Panc1 (cell line): ENCODE measurements around the gene TTLL5. TPM values are rescaled to one million over a fixed set of nuclear protein-coding genes. Genes with fewer than 3 reads are reported as not detected.

ENCODE experiments used
- ATAC-seq: fragments of 200-7000 bp; cut with Tn5 transposase; 2 replicates; pipeline ENCODE4 v1.9.1; 2020; ENCODE audit warnings: mild to moderate bottlenecking, moderate library complexity
- BruUV-seq: library from RNA; stranded (reverse); fragments of 400-500 nt; replicated peaks from 2 replicates; lab custom pipeline; 2021; lab: Mats Ljungman, UMichigan
- CTCF ChIA-PET: fragments of 300-600 bp; sonication (Branson Sonifier 250); formaldehyde crosslinking; loops from one replicate; lab custom pipeline; 2022; ENCODE audit warnings: antibody characterized with exemption; lab: Charles Lee
- POLR2A ChIA-PET: fragments of 300-600 bp; sonication (Branson Sonifier 250); formaldehyde crosslinking; loops from one replicate; lab custom pipeline; 2022; ENCODE audit warnings: antibody characterized with exemption; lab: Charles Lee
- DNase-seq: peaks from one replicate; pipeline ENCODE4 v3.0.0-alpha.2; 2010; ENCODE audit warnings: low read depth, low spot score
- H3K27ac ChIP-seq: 2 replicates; pipeline ENCODE4 v1.5.1; 2011; ENCODE audit warnings: mild to moderate bottlenecking, low read length, inconsistent platforms
- H3K27me3 ChIP-seq: fragments of 200-500 bp; sonication (Bioruptor generic); 2 replicates; pipeline ENCODE4 v1.6.0; 2014; ENCODE audit warnings: low read length, inconsistent platforms; ENCODE audit not compliant: control insufficient read depth, insufficient read depth
- H3K36me3 ChIP-seq: fragments of 200-500 bp; sonication (Bioruptor generic); 2 replicates; pipeline ENCODE4 v1.5.1; 2014; ENCODE audit warnings: inconsistent platforms, mild to moderate bottlenecking, low read length, moderate library complexity; ENCODE audit not compliant: control insufficient read depth, insufficient read depth
- H3K4me1 ChIP-seq: 2 replicates; pipeline ENCODE4 v1.5.1; 2011; ENCODE audit warnings: inconsistent platforms, mild to moderate bottlenecking, low read length, moderate library complexity; ENCODE audit not compliant: control insufficient read depth, insufficient read depth
- H3K4me3 ChIP-seq, 2 experiments: 2 replicates each; pipeline ENCODE4 v1.5.1; 2011 to 2012; ENCODE audit warnings: low read depth in 2 of 2, low read length in 2 of 2, mild to moderate bottlenecking in 2 of 2, inconsistent platforms in 1 of 2, moderate library complexity in 1 of 2
- H3K9me3 ChIP-seq: fragments of 200-500 bp; sonication (Bioruptor generic); 2 replicates; pipeline ENCODE4 v1.5.1; 2014; ENCODE audit warnings: low read depth, mild to moderate bottlenecking, inconsistent platforms, low read length, moderate library complexity; ENCODE audit not compliant: control insufficient read depth, insufficient read depth
- POLR2AphosphoS5 ChIP-seq: IDR thresholded peaks from 2 replicates; pipeline ENCODE4 v1.6.1; 2012; ENCODE audit warnings: mild to moderate bottlenecking, low read depth, low read length, moderate library complexity
- REST ChIP-seq, 2 experiments: IDR thresholded peaks; 2 replicates each; pipeline ENCODE4 v1.6.1; 2011 to 2012; ENCODE audit warnings: low read depth in 2 of 2, control low read depth in 1 of 2, low read length in 1 of 2, mild to moderate bottlenecking in 1 of 2, moderate library complexity in 1 of 2; ENCODE audit not compliant: insufficient read depth in 1 of 2
- SIN3A ChIP-seq: IDR thresholded peaks from 2 replicates; pipeline ENCODE4 v1.6.1; 2012; ENCODE audit warnings: low read depth, mild to moderate bottlenecking, low read length, moderate library complexity, borderline replicate concordance; ENCODE audit not compliant: insufficient read depth
- TCF7L2 ChIP-seq: IDR thresholded peaks from 2 replicates; pipeline ENCODE4 v1.6.1; 2011; ENCODE audit warnings: mild to moderate bottlenecking, low read depth, low read length, inconsistent platforms
- in situ Hi-C: cut with HindIII; loops from 2 replicates; pipeline ENCODE4 v1.10.0; 2016; ENCODE audit warnings: low sequenced_read_pairs, low pct_unique_long_range_greater_than_20kb
- intact Hi-C: fragments of 100-400 bp; cut with micrococcal nuclease; formaldehyde crosslinking; loops from one replicate; pipeline ENCODE4 v1.10.0; 2022; ENCODE audit not compliant: unreplicated experiment
- total RNA-seq: library from RNA; stranded (reverse); gene quantifications from one replicate; pipeline ENCODE4 v1.2.1, GENCODE V29; 2021; ENCODE audit not compliant: unreplicated experiment
- TF ChIP-seq, protein P1 (sequence below): fragments of 450-650 bp; IDR thresholded peaks from 2 replicates; pipeline ENCODE4 v1.5.1; 2017; ENCODE audit warnings: mild to moderate bottlenecking

The TTLL5 gene
- total RNA-seq, 1 experiment from 2014 or later: 23.5 TPM

- in situ Hi-C loops: no loop called here
- Histone ChIP-seq H3K27me3 (no peaks in the 10 kb centered on the region), H3K4me3 (no peak overlapping the region), H3K4me1 (no peaks in the 10 kb centered on the region), H3K9me3 (no peaks in the 10 kb centered on the region), H3K27ac (no peak overlapping the region), H3K36me3 (no peaks in the 10 kb centered on the region; the same call in 1 of the 2 replicates)
- POLR2A ChIA-PET: no interaction called here
- no TSS peak for BruUV-seq
- TF ChIP-seq SIN3A (no peak), POLR2AphosphoS5 (no peak), TCF7L2 (no peak), REST (IDR thresholded peaks at IDR 0.05; ENCODE audit: insufficient read depth in 1 of 2, low read depth in 2 of 2, low read length in 1 of 2) (no peak)
- TF ChIP-seq, protein P1, sequence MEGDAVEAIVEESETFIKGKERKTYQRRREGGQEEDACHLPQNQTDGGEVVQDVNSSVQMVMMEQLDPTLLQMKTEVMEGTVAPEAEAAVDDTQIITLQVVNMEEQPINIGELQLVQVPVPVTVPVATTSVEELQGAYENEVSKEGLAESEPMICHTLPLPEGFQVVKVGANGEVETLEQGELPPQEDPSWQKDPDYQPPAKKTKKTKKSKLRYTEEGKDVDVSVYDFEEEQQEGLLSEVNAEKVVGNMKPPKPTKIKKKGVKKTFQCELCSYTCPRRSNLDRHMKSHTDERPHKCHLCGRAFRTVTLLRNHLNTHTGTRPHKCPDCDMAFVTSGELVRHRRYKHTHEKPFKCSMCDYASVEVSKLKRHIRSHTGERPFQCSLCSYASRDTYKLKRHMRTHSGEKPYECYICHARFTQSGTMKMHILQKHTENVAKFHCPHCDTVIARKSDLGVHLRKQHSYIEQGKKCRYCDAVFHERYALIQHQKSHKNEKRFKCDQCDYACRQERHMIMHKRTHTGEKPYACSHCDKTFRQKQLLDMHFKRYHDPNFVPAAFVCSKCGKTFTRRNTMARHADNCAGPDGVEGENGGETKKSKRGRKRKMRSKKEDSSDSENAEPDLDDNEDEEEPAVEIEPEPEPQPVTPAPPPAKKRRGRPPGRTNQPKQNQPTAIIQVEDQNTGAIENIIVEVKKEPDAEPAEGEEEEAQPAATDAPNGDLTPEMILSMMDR: no peak
- no peak for DNase-seq
- no peak for ATAC-seq
- CTCF ChIA-PET: no interaction called here
- intact Hi-C loops: no loop called here
Measured at GRCh38 chr14:75747899-75748298, 86.9 kb downstream of the TTLL5 start.

DNA sequence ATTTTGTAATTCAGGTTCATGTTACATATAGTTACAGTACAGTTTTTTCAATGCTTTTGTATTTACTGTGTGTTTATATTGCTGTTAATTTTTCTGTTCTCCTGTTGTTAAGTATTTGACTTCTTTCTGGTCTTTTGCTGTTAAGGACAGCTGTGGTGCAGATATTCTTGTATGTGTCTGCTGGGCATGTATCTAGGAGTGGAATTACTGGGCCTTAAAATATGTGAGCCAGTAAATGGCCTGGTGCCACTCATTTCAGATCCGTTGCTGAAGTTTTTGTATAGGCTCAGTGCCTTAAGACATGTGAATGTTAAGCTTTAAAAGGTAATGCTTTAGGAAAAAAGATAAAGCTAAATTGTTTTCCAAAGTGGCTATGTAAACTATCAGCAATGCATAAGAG lies 87.3 kb downstream of the TTLL5 start:
- intact Hi-C loops: no loop called here
- H3K36me3 ChIP-seq: no peaks in the 10 kb centered on the region; the same call in 1 of the 2 replicates
- ATAC-seq: no peak
- no peak for TF ChIP-seq REST (IDR thresholded peaks at IDR 0.05; ENCODE audit: insufficient read depth in 1 of 2, low read depth in 2 of 2, low read length in 1 of 2)
- no peak for TF ChIP-seq TCF7L2
- no peak for TF ChIP-seq SIN3A
- TF ChIP-seq, protein P1: no peak
- no peak for TF ChIP-seq POLR2AphosphoS5
- ChIA-PET CTCF (no interaction called here), POLR2A (no interaction called here)
- no peak overlapping the region for H3K27ac ChIP-seq
- no peaks in the 10 kb centered on the region for H3K4me1 ChIP-seq
- H3K4me3 ChIP-seq: no peak overlapping the region
- no peaks in the 10 kb centered on the region for H3K9me3 ChIP-seq
- H3K27me3 ChIP-seq: no peaks in the 10 kb centered on the region
- no TSS peak for BruUV-seq
- DNase-seq: no peak
- in situ Hi-C loops: no loop called here
